Activated effector memory CD4-positive, alpha-beta T cell treated with Interleukin-2 at 50 U/mL for 16 hours (primary cell): Measurements from ENCODE around the gene DNMT3A.

ENCODE experiments used
- DNase-seq: peaks from one replicate; pipeline ENCODE4 v3.0.0-alpha.2; 2020

Gene DNMT3A

DNA sequence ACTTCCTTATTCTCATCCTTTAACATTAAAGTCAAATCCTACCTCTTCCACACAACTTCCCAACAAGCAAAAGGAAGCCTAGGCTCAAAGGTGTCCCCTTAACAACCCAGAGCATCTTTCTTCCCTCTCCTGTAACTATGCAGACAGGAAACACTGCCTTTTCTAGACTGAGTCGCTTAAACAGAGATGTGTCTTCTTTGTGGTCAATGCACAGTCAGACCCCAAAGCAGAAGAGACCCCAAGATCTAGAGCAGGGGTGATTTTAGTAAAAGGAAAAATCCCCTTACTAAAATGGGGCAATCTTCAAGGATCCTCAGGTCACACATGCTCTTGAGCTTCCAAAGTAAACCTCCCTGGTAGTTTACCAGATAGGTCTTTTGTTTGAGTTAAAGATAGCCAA, 86.8 kb downstream of the DNMT3A start:
- DNase-seq = no peak

DNA sequence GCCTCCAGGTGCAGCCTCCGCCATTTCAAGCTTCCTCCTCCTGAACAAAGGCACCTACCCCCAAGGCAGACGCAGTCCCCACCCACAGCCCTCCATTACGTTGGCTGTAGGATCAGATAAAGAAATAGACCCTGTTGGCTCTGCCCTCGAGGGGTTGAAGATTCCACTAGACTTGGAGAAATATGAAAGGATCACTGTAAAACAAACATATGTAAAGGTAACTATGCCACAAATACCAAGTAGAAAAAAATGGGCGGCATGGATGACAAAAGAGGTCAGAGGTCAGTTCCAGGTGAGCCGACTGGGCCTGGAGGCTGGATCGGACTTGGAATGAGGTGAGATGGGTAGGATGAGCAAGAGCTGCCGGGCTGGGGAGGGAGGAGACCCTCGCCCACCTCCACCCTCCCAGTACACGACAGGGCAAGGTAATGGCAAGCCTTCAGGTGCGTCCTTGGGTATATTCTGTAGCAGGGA, 88.5 kb downstream of the DNMT3A start:
- no peak for DNase-seq

DNA sequence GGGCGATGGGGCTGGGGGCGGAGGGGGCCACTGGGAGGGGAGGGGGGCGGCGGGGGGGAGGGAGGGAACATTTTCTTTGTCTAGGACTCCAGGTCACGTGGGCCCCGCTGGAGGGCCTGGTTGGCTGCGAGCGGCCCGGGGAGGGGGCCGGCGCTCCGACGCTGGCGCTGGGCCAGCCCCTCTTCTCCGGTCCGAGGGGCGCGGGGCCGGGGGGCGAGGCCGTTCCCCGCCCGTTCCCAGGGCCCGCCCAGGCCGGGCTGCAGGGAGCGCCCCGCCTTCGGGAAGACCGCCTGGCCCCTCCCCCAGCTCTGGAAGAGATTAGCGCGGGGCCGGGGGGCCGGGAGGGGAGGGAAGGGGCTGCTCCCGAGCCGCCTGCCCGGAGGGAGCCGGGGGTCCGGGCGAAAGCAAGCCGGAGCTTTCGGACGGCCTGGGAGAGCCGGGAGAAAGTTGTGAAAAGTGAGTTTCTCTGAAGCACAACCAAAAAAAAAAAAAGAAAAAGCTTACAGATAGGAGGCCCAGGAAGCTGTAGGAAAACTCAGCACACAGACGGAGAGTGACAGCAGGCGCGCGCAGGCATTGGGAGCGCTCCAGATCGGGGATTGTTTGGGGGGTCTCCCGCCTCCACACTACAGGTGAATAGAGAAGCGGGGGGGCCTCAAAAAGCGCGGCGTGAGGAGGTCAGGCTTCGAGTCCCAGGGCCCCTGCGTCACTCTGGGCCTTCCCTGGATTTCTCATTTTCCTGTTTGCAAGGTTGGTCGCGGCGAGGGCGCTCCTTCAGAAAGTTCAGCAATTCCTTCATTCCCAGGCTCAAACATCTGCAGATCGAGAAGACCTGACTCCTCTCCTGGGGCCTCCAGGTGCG, 89.2 kb downstream of the DNMT3A start:
- DNase-seq = peak; percentile 39

DNA sequence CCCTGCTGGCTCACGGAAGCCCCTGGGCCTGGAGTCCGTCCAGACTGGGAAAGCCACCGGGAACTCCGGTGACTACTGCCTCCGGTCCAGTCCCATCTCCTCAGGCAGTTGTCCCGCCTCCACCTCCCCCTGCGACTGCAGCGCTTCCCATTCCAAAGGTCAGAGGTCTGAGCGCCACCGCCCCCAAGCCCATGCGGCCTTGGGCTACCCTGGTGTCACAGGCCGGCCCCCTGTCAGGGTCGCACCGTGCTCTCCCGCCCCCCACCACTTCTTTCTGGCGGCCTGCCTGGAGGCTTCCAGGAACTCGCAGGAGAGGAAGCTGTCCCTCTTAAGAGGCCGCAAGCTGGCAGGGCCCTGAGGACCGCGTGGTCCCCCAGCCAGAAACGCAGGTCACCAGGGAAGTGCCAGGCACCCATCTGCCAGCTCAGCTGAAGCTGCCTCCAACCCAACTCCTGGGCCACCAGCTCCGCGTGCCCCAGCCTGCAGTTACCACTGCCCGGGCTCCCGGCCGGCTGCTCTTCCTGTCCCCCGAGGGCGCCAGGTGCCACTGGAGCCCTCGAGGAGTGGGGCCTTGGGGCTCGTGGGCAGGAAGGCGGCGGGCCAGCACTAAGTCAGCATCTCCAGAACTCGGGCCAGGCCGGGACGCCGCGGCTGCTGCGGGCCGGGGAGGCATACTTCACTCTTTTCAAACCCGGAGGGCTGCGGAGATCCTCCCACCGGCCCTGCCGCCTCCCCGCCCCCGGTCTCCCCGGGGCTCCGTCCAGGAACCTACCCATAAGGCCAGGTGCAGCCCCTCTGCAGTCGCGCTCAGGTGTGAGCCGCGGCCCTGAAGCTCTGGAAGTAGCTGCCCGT, 90.1 kb downstream of the DNMT3A start:
- DNase-seq = peak; percentile 26

DNA sequence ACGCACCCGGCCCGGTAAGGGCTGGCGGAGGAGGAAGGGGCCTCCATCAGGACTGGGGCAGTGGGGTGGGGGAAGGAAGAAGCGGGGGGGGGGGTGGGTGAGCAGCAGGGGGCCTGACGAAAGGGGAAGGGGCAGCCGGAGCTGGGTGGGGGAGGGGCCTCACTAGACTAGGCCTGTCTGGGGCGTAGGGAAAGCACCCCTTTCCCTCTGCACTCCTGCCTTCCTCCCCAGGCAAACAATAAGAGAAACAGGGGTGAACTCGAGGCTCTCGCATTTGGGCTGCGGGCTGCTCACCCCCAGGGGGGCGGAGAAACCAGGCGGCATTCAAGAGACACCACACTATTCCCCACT, 90.7 kb downstream of the DNMT3A start:
- no peak for DNase-seq

DNA sequence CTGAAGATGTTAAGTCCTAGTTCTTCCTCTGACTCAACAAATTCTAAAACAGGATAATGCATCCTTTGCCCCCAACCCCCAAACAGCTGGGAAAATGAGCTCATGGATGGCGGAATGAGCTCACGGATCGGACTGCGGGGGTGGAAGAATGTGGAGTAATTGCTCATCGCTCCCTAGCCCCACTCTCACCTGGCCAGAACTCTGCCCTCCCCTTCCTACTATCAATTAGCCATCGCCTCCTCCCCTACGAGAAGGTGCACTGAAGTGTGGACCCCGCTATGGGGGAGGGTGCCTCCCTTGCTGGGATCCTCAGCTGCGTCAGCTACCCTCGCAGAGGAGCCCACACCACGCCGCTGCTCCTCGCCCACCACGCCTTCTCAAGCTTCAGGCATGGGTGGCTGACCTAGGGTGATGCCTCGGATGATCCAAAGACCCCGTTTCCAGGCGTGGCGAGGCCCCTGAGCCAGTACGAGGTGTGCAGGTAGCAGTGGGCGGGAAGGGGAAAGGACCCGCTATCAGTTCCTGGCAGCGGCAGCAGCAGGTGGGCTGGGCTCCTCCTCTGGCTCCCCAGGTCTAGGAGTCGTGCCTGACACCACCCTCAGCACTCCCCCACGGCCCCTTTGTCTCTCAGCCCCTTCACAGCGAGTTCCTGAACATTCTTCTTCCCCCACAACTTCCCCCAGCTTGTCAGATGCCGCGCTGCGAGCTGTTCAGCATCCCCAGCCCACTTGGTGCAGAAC, 91.2 kb downstream of the DNMT3A start:
- DNase-seq = no peak

DNA sequence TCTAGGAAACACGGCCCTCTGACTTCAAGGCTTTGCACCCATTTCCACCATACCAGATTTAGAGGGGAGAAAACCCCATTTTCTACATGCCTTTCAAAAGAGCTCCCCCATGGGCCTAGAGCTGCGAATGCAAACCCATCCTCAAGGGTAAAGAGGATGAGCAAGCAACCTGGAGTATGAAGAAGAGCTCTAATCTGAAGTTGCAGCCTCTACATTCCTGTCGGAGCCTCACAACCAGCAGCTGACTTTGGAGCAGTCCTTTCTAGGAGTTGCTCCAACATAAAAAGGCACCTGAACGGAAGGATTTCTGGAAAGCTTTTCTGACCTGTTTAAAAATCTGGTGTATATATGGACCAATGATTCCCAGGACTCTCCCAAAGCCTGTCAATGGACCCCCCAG, 91.9 kb downstream of the DNMT3A start:
- no peak for DNase-seq

DNA sequence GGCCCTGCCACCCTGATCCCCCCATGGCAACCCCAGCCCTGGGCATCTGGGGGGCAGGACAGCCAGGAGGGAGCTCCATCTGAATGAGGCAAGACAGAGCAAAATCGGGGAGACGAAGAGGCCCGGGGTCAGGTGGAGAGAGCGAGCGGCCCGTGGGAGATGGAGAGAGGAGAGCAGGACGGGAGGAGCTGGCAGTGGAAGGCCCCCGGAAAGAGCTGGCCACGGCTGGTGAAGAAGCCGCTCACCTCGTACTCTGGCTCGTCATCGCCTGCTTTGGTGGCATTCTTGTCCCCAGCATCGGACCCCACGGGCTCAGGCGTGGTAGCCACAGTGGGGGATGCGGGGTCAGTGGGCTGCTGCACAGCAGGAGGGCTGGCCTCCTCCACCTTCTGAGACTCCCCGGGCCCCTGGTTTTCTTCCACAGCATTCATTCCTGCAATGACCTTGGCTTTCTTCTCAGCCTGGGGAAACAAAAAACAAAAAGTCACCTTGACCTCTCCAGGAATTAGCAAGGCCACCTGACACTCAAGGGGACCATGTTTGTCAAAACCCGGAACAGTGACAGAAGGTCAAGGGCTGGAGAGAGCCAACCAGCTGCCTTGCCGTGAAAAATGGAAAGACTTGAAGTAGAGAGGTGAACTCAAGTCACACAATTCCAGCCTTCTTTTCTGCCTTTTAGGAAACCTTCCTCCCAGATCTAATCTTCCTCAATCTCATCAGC, 93.8 kb downstream of the DNMT3A start:
- no peak for DNase-seq

DNA sequence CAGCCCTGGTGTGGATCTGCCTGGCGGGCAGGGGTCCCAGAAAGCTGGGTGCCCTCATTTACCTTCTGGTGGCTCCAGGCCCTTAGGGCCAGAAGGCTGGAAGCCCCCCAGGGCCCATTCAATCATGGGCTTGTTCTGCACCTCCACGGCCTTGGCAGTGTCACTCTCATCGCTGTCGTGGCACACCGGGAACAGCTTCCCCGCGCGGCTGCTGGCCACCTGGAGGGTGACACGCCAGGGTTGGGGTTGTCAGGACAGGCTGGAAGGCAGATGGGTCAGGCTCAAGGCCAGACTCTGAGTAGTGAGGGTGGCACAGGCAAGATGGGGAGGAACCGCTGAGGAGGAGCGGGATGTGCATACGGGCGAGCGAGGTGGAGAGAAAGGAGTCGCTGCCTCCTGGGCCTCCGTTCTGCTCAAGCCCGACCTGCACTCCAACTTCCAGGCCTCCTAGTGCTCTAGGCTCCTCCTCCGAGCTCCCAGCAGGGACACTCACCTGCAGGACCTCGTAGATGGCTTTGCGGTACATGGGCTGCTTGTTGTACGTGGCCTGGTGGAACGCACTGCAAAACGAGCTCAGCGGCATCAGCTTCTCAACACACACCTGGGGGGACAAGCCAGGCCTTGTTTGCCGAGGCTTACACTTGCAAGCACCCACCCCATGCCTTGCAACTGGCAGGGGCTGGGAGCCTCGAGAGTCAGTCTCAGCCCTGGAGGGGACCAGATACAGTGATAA, 95.0 kb downstream of the DNMT3A start:
- no peak for DNase-seq

DNA sequence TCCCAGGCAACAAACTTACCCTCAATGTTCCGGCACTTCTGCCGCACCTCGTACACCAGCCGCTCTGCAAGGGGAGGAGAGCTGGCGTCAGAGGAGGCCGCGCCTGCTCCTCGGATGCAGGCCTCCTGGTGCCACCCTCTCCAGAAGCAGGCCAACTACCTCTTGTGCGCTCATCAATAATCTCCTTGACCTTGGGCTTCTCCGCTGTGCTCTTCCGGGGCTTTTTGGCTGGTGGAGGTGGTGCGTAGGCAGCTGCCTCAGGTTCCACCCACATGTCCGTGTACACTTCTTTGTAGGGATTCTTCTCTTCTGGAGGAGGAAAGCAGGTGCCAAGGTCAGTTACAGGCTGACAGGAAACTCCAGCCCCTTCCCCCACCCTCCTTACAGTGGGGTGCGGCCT, 95.7 kb downstream of the DNMT3A start:
- no peak for DNase-seq

DNA sequence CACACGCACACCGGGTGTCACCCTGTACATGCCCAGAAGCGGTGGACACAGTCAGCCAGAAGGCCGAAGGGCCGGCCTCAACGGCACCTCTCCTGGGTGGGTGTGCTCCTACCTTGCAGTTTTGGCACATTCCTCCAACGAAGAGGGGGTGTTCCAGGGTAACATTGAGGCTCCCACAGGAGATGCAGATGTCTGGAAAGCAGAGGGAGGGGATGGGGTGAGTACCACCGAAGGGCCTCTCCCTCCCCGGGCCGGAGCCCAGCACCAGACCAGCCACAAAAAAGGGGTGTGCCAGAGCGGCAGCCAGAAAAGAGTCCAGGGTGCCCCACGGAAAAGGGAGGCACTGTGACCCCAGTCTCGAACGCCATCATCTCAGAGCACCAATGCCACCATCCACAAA, 96.6 kb downstream of the DNMT3A start:
- no peak for DNase-seq

DNA sequence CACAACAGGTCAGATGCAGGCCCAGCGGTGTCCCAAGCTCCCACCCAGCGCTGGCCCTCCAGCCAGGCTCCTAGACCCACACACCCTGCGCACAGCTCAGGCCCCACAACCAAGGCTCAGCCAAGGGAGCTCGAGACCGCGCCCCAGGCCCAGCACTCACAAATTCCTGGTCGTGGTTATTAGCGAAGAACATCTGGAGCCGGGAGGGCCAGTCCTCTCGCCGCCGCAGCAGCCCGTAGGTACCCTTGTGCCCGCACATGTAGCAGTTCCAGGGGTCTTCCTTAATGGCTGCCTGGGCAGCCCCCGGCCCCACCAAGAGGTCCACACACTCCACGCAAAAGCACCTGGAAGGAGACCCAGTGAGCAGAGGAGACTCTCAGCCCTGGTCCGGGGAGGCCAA, 97.7 kb downstream of the DNMT3A start:
- no peak for DNase-seq

DNA sequence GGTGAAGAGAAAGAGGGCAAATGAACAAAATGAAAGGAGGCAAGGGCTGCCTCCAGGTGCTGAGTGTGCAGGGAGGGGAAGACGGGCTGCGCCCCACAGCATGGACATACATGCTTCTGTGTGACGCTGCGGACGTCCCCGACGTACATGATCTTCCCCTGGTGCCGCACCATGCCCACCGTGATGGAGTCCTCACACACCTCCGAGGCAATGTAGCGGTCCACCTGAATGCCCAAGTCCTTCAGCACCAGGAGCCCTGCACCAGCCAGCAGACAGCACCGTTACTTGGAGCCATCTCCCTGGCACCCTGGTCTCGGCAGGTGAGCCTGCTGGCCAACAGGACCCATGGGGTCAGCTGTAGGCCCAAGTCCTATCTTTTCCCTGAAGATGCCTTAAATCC, 100.3 kb downstream of the DNMT3A start:
- no peak for DNase-seq

DNA sequence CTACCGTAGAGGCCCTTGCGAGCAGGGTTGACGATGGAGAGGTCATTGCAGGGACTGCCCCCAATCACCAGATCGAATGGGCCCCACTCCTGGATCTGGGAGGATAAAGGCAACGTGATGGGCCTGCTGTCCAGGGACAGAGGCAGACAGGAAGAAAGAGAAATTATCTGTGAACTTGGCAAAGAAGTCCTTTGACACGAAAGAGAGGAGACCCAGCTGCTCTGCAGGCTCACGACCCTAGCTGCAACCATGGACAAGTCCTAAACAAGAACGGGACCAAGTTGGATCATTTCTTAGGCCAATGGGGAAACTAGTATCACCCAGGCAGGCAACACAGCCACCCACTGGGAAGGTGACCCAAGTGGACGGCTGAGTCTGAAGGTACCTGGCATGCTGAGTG, 101.1 kb downstream of the DNMT3A start:
- DNase-seq = no peak

DNA sequence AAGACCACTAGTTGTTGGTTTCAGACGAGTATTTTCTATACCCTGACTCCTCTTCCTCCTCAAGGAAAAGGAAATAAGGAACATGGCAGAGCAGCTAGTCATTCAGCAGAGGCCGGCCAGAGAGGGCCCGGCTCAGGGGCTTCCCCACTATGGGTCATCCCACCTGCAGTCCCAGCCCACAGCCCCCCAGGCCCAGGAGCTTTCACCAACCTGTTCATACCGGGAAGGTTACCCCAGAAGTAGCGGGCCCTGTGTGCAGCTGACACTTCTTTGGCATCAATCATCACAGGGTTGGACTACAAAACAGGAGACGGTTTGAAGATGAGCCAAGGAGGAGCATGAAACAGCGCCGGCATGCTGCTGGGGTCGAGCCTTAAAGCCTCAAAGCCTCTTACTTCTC, 102.8 kb downstream of the DNMT3A start:
- no peak for DNase-seq

DNA sequence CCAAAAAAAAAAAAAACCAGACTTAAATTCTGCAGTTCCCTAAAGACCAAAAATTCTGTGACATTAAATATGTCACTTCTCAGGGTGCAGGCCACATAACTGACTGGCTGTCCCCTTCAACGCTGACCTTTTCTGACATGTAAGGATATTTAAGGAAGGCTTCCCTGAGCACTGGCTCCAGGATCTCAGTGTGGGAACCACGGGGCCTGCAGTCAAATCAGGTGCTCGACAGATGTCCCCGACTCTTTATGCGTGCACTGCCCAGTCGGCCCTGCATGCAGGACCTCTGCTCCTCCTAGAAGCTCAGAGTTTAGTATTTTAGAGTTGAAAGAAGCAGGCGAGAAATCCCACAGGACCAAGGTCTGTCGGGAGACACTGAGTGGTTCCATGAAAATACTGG, 104.0 kb downstream of the DNMT3A start:
- no peak for DNase-seq

DNA sequence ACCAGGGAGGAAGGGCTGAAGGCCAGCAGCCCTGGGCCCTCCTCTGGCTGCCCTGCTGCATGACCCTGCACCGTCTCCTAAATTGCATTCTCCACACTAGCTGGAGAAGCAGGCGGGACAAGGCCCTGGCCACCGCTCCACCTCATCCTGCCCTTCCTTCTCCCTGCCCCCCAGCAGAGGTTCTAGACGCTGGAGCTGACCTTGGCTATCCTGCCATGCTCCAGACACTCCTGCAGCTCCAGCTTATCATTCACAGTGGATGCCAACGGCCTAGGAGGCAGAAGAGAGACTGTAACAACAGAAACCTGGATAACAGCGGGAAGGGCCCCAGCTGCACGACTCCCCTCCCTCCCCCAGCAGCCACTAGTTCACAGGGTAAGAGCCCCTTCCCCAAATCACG, 105.0 kb downstream of the DNMT3A start:
- DNase-seq = no peak

DNA sequence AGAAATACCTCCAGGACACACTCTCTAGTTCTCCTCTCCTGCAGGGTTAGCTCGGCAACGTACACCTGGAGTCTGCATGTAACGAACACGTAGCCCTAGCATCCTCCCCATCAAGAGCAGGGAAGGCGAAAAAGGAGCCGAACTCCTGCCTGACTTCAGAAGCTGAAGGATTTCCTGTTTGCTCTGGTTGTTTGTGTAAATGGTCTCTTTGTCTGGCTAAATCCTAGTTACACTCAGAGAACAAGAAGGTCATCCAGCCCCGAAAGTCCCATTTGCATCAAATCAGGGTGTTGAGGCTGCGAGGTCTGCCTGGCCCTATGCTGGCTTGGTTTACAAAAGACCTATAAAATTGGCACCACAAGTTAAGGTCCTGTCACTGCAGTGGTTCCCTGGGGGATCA, 107.0 kb downstream of the DNMT3A start:
- no peak for DNase-seq

DNA sequence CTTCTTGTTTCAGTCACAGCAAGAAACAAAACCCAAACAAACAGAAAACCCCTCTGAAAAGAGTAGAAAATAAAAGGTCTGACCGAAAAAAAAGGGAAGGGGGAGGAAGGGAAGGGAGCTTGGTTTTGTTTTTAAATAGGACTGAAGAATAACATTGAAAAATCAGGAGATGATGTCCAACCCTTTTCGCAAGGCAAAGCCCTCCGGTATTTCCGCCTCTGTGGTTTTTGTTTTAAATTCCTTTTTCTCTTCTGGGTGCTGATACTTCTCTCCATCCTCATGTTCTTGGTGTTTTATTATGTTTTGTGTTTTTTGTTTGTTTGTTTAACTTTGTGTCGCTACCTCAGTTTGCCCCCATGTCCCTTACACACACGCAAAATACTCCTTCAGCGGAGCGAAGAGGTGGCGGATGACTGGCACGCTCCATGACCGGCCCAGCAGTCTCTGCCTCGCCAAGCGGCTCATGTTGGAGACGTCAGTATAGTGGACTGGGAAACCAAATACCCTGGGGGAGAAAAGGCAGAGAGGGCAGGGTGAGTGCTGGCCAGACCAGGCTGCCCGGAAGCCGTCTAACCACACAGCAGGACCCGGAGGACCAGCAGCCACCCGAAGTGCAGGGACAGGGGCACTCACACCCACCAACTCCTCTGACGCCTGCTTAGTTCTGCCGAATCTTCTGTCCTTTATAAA, 107.7 kb downstream of the DNMT3A start:
- DNase-seq = no peak

DNA sequence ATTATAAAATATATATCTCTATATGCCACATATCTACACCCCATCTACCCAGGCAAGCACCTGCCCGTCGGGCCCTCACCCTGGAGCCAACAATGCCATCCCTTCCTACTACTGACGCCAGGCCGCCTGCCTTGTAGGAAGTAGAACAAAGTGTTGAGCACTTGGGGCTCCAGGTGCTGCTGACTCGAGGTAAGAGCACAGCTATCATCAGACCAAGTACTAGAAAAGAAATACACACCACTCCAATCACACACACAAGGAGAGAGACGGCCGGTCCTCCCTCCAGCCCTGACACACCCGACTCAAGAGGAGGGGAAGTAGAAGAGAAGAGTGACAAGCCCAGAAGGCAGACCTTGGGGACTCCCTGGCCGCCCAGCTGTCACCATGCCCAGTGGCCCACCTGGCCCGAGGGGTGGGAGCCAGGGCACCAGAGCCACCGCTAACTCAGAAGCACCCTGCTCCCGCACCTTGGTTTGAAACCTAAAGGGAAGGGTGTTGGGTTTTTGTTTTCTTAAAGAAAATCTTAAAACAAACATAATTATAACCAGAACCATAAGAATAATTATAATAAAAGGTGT, 109.4 kb downstream of the DNMT3A start:
- DNase-seq = no peak

DNA sequence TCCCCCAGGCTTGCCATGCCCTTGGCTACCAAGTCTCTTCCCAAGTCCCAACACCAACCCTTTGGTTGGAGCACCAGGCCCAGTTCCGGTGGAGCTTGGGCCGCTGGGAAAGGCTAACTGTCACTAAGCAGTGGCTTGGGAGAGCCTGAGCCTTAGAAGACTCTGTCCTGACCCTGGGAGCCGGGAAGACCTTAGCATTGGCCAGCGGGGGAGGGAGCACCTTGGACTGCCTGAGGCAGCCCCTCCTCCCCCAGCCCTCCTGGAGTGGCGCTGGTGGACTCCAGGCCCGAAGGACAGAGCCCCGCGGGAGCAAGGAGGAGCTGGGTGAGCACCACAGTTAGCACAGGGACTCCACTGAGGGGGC, 110.8 kb downstream of the DNMT3A start:
- no peak for DNase-seq
